ENCODE results near the gene SPATA2L.
"Not testable (repeated sequence)": the region's sequence is repeated elsewhere in the genome, so short reads cannot be mapped to it uniquely, and the experiment has no call there.

The SPATA2L gene

DNA sequence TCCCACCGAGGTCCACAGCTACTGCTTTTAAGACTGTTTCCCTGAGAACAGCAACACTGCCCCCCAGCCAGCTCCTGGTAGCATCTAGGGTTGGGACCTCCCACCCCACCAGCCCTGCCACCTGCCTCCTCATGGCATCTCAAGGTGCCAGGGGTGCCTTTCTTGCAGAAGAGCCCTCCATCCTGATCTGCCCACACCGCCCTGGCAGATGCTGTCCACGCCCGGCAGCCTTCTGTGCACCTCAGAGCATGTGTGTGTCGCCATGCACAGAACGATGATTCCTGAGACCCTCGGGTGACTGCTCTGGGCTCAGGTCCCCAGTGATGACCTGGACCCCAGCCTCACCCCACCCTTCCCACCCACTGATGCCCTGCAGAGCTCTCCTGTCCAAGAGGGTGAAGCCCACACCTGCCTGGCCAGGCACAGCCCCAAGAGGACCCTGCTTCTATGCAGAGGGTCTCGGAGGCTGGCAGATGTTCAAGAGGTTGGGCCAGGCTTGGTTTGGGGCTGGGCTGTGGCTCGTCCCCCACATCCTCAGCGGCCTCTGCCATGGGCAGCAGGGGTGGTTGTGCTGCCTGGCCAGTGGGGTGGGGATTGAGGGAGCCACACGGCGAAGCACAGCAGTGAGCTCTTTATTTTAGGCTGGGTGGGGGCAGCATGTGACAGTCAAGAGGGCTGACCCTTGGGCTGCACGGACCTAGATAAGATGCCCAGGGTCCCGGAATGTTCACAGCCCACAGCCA is 5.2 kb upstream of the SPATA2L start:
- DNase-seq (ENCODE audit: low spot score): no peak

DNA sequence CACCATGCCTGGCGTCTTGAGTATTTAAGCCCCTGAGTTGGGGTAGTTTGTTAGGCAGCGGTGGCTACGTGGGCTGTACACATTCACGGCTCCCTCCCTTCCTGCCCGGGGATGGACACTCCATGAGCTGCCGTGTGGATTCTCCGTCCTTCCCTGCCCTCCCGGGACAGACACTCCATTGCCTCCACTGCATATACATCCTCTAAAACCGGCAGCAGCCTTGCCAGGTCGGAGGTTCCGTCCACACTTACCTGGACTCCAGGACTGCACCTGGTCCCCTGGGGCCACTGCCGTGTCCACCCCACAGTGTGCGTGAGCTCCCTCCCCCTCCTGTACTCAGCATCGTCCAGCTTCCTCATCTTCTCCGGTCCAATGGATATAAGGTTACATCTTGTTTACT is 3.5 kb upstream of the SPATA2L start:
- DNase-seq (ENCODE audit: low spot score): no peak

DNA sequence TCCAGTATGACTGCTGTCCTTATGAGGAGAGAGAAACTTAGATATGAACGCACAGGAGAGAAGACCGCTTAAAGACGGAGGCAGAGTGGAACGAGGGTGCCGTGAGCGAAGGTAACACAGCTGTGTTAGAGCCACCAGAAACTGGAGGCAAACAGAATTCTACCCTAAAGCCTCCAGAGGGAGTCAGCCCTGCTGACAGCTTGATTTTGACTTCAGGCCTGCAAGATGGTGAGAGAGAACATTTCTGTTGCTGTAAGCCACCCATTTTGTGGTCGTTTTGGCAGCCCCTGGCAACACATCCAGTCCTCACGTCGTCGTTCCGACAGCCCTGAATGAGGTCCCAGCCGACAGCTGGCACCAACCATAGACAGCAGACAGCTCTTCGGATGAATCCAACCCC is 2.8 kb upstream of the SPATA2L start:
- no peak for DNase-seq (ENCODE audit: low spot score)

DNA sequence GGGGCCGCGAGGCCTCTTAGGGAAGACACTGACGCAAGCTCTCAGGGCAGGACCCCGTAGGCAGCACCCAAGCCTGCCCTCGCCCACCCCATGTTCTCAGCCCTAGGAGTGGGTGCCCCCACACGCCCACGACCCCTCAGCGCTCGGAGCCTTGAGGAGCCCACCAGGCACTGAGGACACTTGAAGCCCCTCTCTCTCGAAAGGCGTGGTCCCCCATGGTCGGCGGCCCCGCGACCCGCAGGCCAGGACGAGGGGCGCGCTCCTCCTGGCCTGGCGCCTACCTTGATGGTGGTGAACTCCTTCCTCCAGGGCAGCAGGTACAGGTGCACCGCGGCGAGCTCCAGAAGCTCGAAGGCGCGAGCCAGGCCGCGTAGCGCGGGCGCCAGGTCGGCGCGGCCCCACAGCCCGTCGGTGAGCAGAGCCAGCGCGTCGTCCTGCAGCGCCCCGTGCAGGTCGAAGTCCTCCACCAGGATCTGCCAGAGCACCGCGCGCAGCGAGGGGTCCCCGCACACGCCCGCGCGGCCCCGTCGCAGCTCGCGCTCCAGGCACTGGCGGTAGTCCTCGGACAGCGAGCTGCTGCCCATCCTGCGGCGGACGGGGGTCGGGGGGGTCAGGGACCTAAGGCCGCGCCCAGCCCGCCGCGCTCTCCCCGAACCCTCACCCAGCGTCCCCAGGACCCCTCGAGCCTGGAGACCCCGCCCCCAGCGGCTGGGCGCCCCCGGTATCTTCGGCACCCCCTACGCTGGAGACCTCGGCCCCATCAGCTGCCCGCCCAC is 668 bp downstream of the SPATA2L start:
- DNase-seq (ENCODE audit: low spot score): peak; percentile 66

DNA sequence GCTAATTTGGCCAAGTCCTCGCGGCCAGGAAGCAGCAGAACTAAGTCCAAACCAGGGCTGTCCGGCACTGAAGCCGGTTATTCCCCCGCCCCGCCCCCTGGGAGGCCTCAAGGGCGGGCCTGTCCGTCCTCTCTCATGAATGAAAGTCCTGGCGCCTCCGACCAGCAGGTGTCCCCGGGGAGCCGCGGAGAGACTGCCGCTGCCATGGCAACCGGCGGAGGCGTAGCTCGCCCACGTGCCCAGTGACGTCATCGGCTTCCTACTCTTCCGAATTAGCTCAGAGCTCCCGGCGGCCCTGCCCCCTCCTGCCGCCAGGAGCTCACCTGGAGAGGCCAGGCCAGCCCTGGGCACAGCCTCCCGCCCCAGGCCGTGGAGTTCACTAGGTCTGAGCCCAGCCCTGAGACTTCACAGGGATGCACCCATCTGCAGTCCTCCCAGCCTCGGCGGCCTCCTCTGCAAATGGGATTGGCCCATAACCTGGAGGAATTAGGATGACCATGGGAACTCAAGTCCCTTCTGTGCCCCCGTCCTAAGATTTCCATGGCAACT is 1.3 kb downstream of the SPATA2L start:
- peak; percentile 99 for DNase-seq (ENCODE audit: low spot score)

DNA sequence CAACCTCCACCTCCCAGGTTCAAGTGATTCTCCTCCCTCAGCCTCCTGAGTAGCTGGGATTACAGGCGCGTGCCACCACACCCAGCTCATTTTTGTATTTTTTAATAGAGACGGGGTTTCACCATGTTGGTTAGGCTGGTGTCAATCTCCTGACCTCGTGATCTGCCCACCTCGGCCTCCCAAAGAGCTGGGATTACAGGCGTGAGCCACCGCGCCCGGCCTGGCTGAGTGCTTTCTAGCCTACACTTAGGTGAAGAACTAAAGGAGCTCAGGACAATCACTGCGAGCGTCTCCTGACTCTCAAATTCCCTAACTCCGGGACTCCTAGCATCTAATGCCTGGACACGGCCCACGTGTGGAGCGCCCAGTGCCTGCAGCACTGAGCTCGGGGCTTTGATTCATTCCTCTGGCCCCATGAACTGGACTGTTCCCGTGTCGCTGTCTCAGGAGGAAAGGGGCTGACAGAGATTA is 1.8 kb downstream of the SPATA2L start:
- not testable (repeated sequence) for DNase-seq (ENCODE audit: low spot score)

DNA sequence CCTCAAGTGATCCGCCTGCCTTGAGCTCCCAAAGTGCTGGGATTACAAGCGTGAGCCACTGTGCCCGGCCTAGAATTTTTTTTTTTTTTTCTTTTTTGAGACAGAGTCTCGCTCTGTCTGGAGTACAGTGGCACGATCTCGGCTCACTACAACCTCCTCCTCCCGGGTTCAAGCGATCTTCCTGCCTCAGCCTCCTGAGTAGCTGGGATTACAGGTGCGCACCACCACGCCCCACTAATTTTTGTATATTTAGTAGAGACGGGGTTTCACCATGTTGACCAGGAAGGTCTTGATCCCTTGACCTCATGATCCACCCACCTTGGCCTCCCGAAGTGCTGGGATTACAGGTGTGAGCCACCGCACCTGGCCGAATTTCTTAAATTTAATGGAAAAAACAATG is 2.8 kb downstream of the SPATA2L start:
- not testable (repeated sequence) for DNase-seq (ENCODE audit: low spot score)

DNA sequence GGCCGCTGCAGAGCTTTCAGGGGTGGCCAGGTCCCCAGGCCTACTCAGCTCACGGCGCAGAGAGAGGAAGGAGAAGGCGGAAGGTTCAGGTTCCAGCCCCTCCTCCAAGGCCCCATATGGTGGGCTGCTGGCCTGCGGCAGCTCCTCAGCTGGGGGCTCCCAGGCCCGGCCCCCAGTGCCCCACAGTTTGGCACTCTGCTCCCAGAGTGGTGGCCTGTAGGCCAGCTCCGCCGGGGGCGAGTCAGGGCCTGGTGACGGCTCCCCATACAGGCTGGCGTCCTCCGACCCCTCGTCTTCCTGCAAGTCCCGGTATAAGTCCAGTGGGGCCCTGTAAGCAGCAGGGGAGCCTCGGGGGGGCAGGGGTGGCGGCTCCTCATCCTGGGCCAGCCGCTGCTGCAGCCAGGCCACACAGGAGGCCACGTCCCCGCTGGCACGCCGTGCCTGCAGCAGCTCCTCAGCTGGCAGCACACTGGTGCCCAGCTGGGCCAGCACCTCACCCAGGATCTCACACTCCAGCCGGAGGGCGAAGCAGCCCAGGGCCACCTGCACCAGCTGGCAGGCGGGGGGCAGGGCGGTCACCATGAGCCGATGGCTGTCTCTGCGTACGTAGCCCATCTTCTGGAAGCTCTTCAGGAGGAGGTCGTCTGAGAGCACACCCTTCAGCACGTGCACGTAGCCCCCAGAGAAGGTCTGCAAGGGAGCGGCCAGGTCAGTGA is 3.7 kb downstream of the SPATA2L start:
- no peak for DNase-seq (ENCODE audit: low spot score)

DNA sequence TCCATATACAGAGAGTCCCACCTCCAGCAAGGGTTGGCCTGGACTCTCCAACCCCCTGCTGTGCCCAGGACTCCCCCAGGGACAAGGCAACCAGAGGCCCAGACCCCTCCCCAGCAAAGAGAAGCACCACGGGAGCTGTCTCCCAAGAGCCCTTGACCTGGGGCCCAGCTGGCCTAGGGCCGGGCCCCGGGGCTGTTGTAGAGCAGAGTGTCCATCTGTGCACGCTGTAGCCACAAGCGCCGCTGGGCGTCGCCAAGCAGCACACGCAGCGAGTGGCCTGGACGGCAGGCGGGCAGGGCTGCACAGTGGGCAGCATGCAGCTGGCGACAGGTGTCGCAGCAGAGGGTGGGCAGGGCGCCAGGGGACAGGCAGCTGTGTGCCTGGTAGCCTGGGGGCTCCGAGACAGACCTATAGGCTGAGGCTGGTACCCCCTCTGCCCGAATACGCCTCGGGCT is 4.3 kb downstream of the SPATA2L start:
- peak; percentile 15 for DNase-seq (ENCODE audit: low spot score)

DNA sequence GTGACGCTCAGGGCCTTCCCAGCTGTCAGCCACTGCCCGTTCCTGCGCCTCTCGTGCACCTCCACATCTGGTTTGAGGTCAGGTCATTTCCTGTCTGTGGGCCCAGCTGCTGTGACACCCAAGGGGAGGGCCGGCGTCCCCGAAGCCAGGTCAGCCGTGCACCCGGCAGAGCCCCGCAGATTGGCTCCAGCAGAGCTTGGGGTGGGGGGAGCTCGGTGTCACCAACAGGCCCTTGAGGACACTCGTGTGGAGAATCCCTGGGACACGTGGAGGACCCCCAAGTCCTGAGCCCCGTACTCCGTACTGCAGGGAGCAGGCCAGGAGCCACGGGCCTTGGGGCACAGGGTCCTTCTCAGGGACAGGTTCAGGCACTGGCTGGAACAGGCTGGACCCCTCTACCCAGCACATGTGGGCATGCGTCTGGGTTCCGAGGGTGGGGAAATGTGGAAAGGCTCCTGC is 4.8 kb downstream of the SPATA2L start:
- DNase-seq (ENCODE audit: low spot score): no peak

DNA sequence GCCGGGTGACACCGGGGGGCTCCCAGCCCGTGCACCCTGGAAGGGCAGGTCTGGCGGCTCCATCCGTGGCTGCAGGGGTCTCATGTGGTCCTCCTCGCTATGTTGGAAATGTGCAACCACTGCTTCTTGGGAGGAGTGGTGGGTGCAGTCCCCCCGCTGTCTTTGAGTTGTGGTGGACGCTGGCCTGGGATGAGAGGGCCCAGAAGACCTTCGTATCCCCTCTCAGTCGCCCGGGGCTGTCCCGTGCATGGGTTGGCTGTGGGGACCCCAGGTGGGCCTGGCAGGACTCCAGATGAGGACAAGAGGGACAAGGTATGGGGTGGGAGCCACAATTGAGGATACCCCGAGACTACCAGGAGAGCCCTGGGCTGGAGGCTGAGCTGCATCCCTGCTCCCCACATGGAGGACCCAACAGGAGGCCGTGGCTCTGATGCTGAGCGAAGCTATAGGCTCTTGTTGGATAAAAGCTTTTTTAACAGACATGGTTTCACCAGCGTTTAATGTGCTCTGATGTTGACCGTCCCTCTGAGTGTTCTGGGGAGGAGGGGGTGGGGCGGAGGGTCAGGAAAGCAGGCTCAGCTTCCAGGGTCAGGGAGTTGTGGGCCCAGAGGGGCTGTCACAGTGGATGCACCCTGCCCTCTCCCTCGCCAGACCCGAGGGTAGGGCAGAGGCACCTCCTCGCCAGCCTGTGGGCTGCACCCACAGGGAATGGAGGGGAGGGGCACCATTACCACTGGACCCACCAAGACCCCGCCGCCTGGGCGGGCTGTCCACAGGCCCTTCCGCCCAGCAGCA is 5.4 kb downstream of the SPATA2L start:
- DNase-seq (ENCODE audit: low spot score): no peak

DNA sequence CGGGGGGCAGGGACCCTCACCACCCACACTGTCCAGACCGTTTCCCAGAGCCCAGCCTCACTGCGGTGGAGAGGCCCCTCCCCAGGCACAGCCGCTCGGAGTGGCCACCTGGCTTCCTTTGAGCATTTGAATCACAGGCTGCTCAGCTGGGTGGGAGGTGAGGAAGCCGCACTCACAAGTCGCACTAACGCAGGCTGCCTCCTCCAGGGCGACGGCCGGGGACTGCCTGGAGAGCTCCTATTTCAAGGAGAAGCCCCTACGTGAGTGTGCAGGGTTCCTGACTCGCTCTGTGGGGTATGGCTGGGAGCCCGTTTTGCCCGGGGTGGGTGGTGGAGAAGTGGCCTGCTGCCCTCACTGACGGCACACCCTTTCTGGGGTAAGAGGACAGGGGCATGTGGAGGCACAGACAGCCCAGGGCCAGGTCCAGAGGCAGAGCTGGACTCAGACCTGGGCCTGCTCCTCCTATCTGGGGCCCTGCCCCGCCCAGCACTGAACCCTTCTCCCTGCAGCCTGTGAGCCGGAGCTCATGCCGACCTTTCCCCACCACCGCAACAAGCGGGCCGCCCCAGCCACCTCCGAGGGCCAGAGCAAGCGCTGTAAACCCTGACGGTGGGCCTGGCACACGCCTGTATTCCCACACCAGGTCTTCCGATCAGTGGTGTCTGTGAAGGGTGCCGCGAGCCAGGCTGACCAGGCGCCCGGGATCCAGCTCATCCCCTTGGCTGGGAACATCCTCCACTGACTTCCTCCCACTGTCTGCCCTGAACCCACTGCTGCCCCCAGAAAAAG is 6.2 kb downstream of the SPATA2L start:
- DNase-seq (ENCODE audit: low spot score): no peak

DNA sequence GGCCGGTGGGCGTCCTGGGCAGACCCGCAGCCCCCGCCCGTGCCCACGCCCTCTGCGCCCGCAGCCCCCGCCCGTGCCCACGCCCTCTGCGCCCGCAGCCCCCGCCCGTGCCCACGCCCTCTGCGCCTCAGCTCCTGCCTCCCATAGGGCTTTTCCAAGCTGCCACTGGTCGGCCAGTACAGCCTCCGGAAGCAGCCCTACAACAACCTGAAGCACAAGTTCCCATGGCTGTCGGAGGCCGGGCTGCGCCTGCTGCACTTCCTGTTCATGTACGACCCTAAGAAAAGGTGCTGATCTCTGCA is 6.8 kb downstream of the SPATA2L start:
- peak; percentile 2 for DNase-seq (ENCODE audit: low spot score)

DNA sequence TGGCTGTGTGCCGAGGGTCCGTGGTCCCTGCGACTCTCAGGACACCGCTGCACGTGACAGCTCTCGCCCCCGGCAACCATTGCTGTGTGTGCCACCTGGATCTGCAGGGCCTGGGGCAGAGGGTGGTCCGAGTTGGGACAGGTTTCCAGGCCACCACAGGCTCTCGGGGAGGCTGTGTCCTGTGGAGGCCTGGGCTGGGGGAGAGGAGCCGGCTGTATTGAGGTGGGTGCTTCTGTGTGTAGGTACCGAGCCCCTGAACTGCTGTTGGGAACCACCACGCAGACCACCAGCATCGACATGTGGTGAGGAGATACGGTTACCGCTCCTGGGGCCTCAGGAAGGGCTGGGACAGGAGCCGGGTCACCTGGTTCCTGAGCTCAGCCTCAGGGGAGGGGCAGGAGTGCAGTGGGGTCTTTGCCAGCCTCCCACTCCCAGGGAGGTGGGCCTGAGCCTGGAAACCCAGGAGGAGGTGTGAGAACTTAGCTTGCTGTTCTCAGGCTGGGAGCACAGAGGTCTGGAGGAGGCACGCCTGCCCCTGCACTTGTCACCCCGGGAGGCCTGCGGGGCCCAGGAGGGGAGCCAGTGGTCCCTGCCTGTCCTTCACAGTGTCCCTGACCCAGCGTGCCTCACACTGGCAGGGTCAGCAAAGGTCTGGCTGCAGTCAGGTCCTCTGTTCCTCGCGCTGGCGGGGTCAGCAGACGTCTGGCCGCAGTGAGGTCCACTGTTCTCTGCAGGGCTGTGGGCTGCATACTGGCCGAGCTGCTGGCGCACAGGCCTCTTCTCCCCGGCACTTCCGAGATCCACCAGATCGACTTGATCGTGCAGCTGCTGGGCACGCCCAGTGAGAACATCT is 7.3 kb downstream of the SPATA2L start:
- DNase-seq (ENCODE audit: low spot score): no peak

DNA sequence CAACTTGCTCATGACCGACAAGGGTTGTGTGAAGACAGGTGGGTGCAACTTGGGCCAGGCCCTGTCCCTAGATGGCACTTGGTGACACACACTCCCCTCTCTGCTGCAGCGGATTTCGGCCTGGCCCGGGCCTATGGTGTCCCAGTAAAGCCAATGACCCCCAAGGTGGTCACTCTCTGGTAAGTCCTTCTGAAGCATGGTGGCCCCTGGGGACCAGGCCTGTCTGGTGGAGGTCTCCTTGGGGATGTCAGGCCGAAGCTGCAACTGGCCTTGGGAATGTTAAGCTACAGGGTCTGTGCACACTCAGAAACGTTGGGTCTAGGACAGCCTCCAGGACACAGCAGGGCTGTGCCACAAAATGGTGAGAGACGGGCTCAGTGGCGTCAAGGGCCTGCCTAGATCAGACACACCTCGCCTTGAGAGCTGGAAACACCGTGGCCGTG is 8.2 kb downstream of the SPATA2L start:
- no peak for DNase-seq (ENCODE audit: low spot score)

DNA sequence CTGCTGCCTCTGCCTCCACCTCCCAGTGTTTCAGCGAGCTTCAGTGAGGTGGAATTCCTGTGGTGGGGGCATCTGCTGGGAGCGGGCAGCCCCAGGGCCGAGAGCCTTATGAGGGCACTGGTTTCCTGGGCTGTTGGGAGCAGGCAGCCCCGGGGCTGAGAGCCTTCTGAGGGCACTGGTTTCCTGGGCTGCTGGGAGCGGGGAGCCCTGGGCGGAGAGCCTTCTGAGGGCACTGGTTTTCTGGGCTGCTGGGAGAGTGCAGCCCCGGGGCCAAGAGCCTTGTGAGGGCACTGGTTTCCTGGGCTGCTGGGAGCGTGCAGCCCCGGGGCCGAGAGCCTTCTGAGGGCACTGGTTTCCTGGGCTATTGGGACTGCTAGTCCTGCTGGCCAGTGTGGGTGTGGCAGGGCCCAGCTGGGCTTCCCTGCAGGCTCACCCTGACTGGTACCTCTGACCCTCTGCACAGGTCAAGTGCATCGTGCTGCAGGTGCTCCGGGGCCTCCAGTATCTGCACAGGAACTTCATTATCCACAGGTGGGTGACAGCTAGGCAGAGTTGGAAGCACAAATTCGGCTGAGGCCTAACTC is 9.4 kb downstream of the SPATA2L start:
- no peak for DNase-seq (ENCODE audit: low spot score)

DNA sequence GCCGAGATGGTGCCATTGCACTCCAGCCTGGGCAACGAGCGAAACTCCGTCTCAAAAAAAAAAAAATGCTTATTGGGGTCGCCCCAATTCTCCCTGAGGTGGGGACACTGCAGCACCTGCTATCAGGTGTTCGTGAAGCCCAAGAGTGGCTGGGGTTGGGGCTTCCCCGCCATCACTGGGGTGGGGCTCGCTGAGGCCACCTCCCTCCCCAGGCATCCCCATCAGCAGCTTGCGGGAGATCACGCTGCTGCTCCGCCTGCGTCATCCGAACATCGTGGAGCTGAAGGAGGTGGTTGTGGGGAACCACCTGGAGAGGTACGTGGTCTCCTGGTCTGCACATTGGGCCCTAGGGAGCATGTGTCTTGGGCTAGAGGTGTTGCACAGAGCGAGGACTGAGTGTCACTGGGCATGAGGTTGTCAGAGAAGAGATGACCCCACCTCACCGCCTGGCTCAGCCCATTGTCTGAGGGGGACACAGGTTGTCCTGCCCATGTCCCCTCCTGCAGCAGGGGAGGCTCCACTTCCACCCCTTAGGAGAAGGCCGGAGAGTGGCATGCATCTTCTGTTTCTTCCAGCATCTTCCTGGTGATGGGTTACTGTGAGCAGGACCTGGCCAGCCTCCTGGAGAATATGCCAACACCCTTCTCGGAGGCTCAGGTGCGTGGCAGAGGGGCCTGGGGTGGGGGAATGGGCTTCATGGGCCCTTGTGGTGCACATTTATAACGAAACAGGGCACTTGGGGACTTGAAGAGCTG is 10.1 kb downstream of the SPATA2L start:
- DNase-seq (ENCODE audit: low spot score): no peak

DNA sequence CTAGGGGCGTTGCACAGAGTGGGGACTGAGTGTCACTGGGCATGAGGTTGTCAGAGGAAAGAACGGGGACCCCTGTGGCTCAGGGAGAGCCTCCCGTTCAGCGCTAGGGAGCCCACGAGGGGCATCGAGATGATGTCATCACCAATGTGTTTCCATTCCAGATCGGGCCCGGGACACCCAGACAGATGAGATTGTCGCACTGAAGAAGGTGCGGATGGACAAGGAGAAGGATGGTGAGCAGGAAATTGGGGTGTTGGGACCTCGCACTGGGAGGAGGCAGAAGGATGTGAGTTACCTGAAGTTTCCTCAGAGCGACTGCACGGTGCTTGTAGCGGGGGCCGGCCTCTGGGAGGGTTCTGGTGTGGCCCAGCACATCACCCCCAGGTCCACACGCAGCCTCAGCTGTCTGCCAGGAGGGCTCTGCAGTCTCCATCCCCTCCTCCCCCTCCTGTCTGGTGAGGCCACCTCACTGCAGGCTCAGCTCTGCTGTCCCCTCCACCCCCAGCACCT is 11.1 kb downstream of the SPATA2L start:
- no peak for DNase-seq (ENCODE audit: low spot score)
